Large intestine (tissue), 3 donors: ENCODE data around the gene TWSG1. TPM values are rescaled to one million over a fixed set of nuclear protein-coding genes. Genes with fewer than 3 reads are reported as not detected.
"Not testable (repeated sequence)": the region's sequence is repeated elsewhere in the genome, so short reads cannot be mapped to it uniquely, and the experiment has no call there.

Source experiments
- DNase-seq, 2 donors: peaks; one replicate each; pipeline versions ENCODE4 v3.0.0 to v3.0.0-alpha.2; 2013
- H3K27ac ChIP-seq: one replicate; pipeline ENCODE4 v1.5.1; 2013; ENCODE audit warnings: low read length
- H3K27me3 ChIP-seq: 2 replicates; pipeline ENCODE4 v1.6.1; 2013; ENCODE audit warnings: low read length; ENCODE audit not compliant: control insufficient read depth, insufficient read depth
- H3K36me3 ChIP-seq: 2 replicates; pipeline ENCODE4 v1.6.1; 2013; ENCODE audit warnings: low read length; ENCODE audit not compliant: control insufficient read depth, insufficient read depth
- H3K4me1 ChIP-seq: one replicate; pipeline ENCODE4 v1.6.1; 2013; ENCODE audit warnings: low read length; ENCODE audit not compliant: control insufficient read depth, insufficient read depth
- H3K4me3 ChIP-seq: one replicate; pipeline ENCODE4 v1.5.1; 2013; ENCODE audit warnings: low read length
- H3K9me3 ChIP-seq: one replicate; pipeline ENCODE4 v1.6.1; 2013; ENCODE audit warnings: mild to moderate bottlenecking, low read depth, low read length, moderate library complexity; ENCODE audit not compliant: control insufficient read depth
- WGBS: methylation state at CpG from one replicate; pipeline ENCODE4 v1.1.5; 2013; ENCODE audit warnings: low lambda C conversion rate; ENCODE audit not compliant: insufficient coverage; 5-methylcytosine and 5-hydroxymethylcytosine counted together
- polyA plus RNA-seq: library from polyadenylated mRNA; unstranded; fragments of 120-200 nt; gene quantifications from one replicate; pipeline ENCODE4 v1.2.1, GENCODE V29; 2013

TWSG1 gene
- polyA plus RNA-seq, 1 donor = 28.9 TPM

- H3K9me3 ChIP-seq = no peaks in the 10 kb centered on the region
- H3K27ac ChIP-seq = no peak overlapping the region
- H3K4me3 ChIP-seq = no peak overlapping the region
- no peak for DNase-seq
- H3K4me1 ChIP-seq = no peaks in the 10 kb centered on the region
- no peaks in the 10 kb centered on the region for H3K36me3 ChIP-seq
- no CpG with 5 or more reads among the region's 2 CpGs for WGBS
- no peaks in the 10 kb centered on the region for H3K27me3 ChIP-seq
Observed at GRCh38 chr18:9380101-9380500, 45.5 kb downstream of the TWSG1 start.

DNA sequence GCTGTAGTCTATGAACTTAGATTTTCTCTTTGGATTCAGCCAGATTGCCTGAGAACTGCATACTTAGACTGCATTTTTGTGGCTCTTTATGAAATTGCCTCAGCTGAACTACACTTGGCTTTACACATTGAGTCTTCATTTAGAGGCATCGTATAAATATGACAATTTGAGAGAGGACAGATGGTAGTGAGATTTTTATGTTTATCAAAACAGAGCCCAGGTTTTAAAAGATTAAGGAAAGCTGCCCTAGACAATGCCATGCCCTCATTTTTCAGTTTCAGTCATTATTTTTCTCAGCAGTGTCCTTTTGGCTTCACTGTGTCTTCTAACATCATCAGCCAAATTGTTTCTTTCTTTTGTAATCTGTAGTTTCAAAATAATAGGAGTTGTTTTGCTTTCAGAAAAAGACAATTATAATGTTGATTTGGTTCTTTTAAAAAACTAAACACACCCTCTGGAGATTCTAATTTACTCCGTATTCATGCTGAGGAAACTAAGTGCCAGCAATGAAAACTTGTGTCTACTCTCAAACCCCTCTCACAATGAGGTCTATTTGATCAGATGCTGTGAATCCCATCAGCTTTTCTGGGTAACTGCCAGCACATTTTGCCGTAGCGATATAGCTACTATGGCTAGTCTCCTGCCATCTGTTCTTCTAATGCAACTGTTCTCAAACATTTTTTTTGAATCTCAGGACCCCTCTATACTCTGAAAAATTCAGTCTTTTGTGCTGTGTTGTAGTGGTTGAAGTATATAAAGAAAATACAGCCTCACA is 46.2 kb downstream of the TWSG1 start:
- no peaks in the 10 kb centered on the region for H3K27me3 ChIP-seq
- WGBS = 86% methylated on average over 1 of the region's 4 CpGs

DNA sequence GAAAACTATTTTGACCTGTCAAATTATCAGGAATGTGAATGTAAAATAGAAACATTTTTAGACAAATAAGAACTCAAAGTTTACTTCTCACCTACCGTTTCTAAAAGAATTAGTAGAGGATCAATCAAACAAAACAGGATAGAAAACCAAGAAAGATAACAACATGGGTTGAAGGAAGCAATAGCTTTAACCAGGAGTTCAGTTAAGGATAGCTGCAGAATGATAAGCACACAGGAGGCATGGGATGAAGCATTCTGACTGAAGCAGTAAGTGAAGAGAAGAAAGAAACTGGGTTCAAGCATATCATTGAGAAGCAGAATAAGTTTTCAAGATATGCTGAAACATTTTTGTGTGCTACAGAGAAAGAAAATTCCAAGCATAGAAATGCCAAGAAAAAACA is 52.3 kb downstream of the TWSG1 start:
- Histone ChIP-seq H3K9me3 (peaks cover 3% of the 10 kb centered on the region), H3K27me3 (no peaks in the 10 kb centered on the region), H3K36me3 (peaks cover 3% of the 10 kb centered on the region), H3K27ac (no peak overlapping the region), H3K4me1 (no peaks in the 10 kb centered on the region), H3K4me3 (no peak overlapping the region)
- no CpG with 5 or more reads among the region's 1 CpG for WGBS
- no peak for DNase-seq

More for the DNA sequence above, 46.2 kb downstream of the TWSG1 start:
- Histone ChIP-seq H3K36me3 (no peaks in the 10 kb centered on the region), H3K4me1 (no peaks in the 10 kb centered on the region), H3K27ac (no peak overlapping the region), H3K9me3 (no peaks in the 10 kb centered on the region), H3K4me3 (no peak overlapping the region)
- peak in 1 of 2 donors; percentile 14 for DNase-seq

GRCh38 chr18:9387891-9388290 is 53.3 kb downstream of the TWSG1 start:
- no CpG with 5 or more reads among the region's 1 CpG for WGBS
- peaks cover 4% of the 10 kb centered on the region for H3K9me3 ChIP-seq

GRCh38 chr18:9389706-9390105 is 55.1 kb downstream of the TWSG1 start:
- no peak overlapping the region for H3K27ac ChIP-seq
- no peak overlapping the region for H3K4me3 ChIP-seq
- no peaks in the 10 kb centered on the region for H3K4me1 ChIP-seq
- peaks cover 3% of the 10 kb centered on the region for H3K36me3 ChIP-seq
- no peak for DNase-seq
- peaks cover 4% of the 10 kb centered on the region for H3K9me3 ChIP-seq
- 90% methylated on average over 4 of the region's 5 CpGs for WGBS
- no peaks in the 10 kb centered on the region for H3K27me3 ChIP-seq

More at GRCh38 chr18:9387891-9388290, 53.3 kb downstream of the TWSG1 start:
- Histone ChIP-seq H3K27me3 (no peaks in the 10 kb centered on the region), H3K27ac (no peak overlapping the region), H3K4me1 (no peaks in the 10 kb centered on the region), H3K4me3 (no peak overlapping the region), H3K36me3 (peaks cover 3% of the 10 kb centered on the region)
- DNase-seq = no peak

DNA sequence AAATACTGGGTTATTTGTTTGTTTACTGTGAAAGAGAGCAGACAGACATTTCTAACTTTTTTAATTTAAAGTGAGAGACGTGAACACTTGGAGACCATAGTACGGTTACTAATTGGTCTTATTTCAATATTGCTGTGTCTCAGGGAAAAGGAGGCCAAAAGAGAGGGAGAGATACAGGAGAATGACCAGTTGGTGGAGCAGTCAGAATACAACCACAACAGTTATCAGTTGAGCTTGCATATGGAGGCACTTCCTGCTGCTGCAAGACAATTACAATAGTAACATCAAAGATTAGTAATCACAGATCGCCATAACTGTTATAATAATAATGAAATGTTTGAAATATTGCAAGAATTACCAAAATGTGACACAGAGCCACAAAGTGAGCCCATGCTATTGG is 58.2 kb downstream of the TWSG1 start:
- H3K4me1 ChIP-seq = no peaks in the 10 kb centered on the region
- H3K36me3 ChIP-seq = peaks cover 6% of the 10 kb centered on the region
- WGBS = no CpG with 5 or more reads among the region's 3 CpGs
- H3K27me3 ChIP-seq = no peaks in the 10 kb centered on the region
- no peak overlapping the region for H3K27ac ChIP-seq
- no peak overlapping the region for H3K4me3 ChIP-seq
- no peak for DNase-seq
- H3K9me3 ChIP-seq = peaks cover 4% of the 10 kb centered on the region

DNA sequence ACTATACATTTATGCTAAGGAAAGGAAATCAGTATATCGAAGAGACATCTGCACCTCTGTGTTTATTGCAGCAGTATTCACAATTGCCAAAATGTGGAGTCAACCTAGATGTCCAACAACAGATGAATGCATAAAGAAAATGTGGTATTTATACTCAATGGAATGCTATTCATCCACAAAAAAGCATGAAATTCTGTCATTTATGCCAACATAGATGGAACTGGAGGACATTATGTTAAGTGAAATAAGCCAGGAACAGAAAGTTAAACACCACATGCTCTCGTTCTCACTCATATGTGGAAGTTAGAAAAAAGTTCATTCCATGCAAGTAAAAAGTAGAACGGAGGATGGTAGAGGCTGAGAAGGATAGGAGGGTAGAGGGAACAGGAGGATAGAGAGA is 59.5 kb downstream of the TWSG1 start:
- no peak overlapping the region for H3K4me3 ChIP-seq
- no peaks in the 10 kb centered on the region for H3K4me1 ChIP-seq
- no peak overlapping the region for H3K27ac ChIP-seq
- H3K27me3 ChIP-seq = no peaks in the 10 kb centered on the region
- H3K9me3 ChIP-seq = peaks cover 4% of the 10 kb centered on the region
- 100% methylated on average over 2 of the region's 3 CpGs for WGBS
- no peak for DNase-seq
- H3K36me3 ChIP-seq = peaks cover 6% of the 10 kb centered on the region

DNA sequence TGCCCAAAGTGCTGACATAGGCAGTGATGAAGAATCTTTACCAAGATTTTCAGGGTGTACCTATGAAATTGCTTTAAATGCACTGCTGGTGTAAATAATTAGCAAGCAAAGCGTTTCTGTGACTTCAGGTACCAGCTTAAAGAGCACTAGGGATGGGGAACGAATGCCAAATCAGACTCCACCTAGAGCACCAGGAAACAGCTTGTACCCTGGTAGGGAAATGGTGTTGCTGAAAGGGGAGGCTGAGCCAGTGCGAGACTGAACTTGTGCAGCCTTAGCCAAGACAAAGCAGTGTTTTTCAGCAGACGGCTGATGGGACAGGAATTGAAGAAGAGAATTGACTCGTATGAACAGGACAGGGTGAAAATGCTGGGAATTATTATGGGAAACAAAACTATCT is 65.6 kb downstream of the TWSG1 start:
- Histone ChIP-seq H3K27ac (no peak overlapping the region), H3K36me3 (peaks cover 2% of the 10 kb centered on the region), H3K4me1 (no peaks in the 10 kb centered on the region), H3K9me3 (no peaks in the 10 kb centered on the region), H3K27me3 (no peaks in the 10 kb centered on the region), H3K4me3 (no peak overlapping the region)
- 78% methylated on average over 3 of the region's 5 CpGs for WGBS
- no peak for DNase-seq

- Histone ChIP-seq H3K27me3 (no peaks in the 10 kb centered on the region), H3K9me3 (no peaks in the 10 kb centered on the region), H3K27ac (no peak overlapping the region), H3K4me3 (no peak overlapping the region), H3K36me3 (peaks cover 2% of the 10 kb centered on the region), H3K4me1 (no peaks in the 10 kb centered on the region)
- DNase-seq = no peak
Observed at GRCh38 chr18:9401176-9401575, 66.6 kb downstream of the TWSG1 start.

GRCh38 chr18:9402358-9403007 is 67.9 kb downstream of the TWSG1 start:
- H3K9me3 ChIP-seq, H3K27me3 ChIP-seq, H3K36me3 ChIP-seq, H3K4me1 ChIP-seq, H3K4me3 ChIP-seq, H3K27ac ChIP-seq, DNase-seq: not testable (repeated sequence)
- WGBS = 100% methylated on average over 1 of the region's 10 CpGs
